ENCODE results near the gene SF3B2.

The SF3B2 gene

DNA sequence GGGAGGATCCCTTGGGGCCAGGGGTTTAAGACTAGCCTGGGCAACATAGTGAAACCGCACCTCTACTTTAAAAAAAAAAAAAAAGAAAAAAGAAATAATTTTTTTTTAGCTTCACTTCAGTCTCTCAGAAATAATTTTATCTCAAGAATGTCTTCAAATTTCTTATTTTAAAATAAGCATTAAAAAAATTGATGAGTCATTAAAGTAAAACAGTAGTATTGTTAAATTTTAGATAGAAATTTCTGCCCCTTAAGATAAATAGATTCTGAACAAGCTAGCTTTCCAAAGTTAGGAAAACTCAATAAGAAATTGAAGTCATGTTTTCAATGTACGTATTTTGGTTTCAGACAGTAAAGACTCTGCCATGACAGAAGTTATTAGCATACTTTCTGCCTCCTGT lies 10.2 kb downstream of the SF3B2 start:
- H4K20me1 ChIP-seq (ENCODE audit: insufficient read depth, low read length): no peaks in the 10 kb centered on the region
- TF ChIP-seq, protein P1, sequence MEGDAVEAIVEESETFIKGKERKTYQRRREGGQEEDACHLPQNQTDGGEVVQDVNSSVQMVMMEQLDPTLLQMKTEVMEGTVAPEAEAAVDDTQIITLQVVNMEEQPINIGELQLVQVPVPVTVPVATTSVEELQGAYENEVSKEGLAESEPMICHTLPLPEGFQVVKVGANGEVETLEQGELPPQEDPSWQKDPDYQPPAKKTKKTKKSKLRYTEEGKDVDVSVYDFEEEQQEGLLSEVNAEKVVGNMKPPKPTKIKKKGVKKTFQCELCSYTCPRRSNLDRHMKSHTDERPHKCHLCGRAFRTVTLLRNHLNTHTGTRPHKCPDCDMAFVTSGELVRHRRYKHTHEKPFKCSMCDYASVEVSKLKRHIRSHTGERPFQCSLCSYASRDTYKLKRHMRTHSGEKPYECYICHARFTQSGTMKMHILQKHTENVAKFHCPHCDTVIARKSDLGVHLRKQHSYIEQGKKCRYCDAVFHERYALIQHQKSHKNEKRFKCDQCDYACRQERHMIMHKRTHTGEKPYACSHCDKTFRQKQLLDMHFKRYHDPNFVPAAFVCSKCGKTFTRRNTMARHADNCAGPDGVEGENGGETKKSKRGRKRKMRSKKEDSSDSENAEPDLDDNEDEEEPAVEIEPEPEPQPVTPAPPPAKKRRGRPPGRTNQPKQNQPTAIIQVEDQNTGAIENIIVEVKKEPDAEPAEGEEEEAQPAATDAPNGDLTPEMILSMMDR (IDR thresholded peaks at IDR 0.05; ENCODE audit: low read depth, low read length): no peak
- TF ChIP-seq EZH2phosphoT487 (IDR thresholded peaks at IDR 0.05; ENCODE audit: low read depth): no peak
- H3K4me2 ChIP-seq (ENCODE audit: low read length): no peak overlapping the region
- H2AFZ ChIP-seq (ENCODE audit: low read depth, low read length): no peak overlapping the region
- peaks cover 9% of the 10 kb centered on the region for H3K4me1 ChIP-seq (ENCODE audit: low read length)
- peaks cover 8% of the 10 kb centered on the region; the same call in 1 of the 2 replicates for H3K79me2 ChIP-seq (ENCODE audit: low read length)
- H3K27ac ChIP-seq (ENCODE audit: low read length): no peak overlapping the region
- H3K36me3 ChIP-seq (replicated peaks; ENCODE audit: low read depth, low read length): peaks cover 91% of the 10 kb centered on the region
- H3K4me3 ChIP-seq (ENCODE audit: low read length): no peak overlapping the region
- no peak overlapping the region for H3K9ac ChIP-seq (ENCODE audit: low read length)
- H3K9me3 ChIP-seq (ENCODE audit: insufficient read depth, low read length): no peaks in the 10 kb centered on the region
- H3K27me3 ChIP-seq (ENCODE audit: low read depth, low read length): no peaks in the 10 kb centered on the region

DNA sequence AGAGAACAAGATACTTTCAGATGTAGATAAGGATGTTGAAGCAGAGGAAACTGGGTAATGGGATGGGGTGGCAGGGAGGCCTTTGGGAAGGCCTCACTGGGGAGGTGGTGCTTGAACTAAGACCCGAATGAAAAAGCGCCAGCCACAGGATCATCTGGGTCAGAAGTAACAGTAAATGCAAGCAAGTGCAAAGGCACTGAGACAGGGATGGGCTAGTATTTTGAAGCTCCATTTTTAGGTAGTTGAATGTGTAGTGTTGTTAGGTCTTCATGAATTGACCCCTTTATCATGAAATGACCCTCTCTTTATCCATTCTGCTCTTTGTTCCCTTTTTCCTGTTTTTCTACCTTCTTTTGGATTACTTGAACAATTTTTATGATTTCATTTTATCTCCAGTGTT lies 11.7 kb downstream of the SF3B2 start:
- Histone ChIP-seq H3K4me3 (ENCODE audit: low read length) (no peak overlapping the region), H3K9ac (ENCODE audit: low read length) (no peak overlapping the region), H4K20me1 (ENCODE audit: insufficient read depth, low read length) (peaks cover 3% of the 10 kb centered on the region; the same call in 1 of the 2 replicates), H3K27ac (ENCODE audit: low read length) (no peak overlapping the region), H2AFZ (ENCODE audit: low read depth, low read length) (no peak overlapping the region), H3K9me3 (ENCODE audit: insufficient read depth, low read length) (no peaks in the 10 kb centered on the region), H3K36me3 (replicated peaks; ENCODE audit: low read depth, low read length) (peaks cover 92% of the 10 kb centered on the region), H3K4me2 (ENCODE audit: low read length) (no peak overlapping the region), H3K27me3 (ENCODE audit: low read depth, low read length) (no peaks in the 10 kb centered on the region), H3K79me2 (ENCODE audit: low read length) (peaks cover 8% of the 10 kb centered on the region; the same call in 1 of the 2 replicates), H3K4me1 (ENCODE audit: low read length) (peaks cover 6% of the 10 kb centered on the region)
- no peak for TF ChIP-seq EZH2phosphoT487 (IDR thresholded peaks at IDR 0.05; ENCODE audit: low read depth)
- TF ChIP-seq, protein P1 (IDR thresholded peaks at IDR 0.05; ENCODE audit: low read depth, low read length): no peak

DNA sequence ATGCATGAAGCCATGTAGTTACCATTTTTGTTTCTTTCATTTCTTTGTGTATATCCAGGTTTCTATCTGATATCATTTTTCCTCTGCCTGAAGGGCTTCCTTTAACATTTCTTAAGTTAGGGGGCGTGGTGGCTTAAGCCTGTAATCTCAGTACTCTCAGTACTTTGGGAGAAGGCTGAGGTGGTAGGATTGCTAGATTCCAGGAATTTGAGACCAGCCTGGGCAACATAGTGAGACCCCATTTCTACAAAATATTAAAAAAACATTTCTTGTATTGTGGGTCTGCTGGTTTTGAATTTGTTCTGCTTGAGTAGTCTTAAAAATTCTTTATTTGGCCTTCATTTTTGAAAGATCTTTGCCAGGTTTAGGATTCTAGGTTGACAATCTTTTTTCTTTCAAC lies 12.4 kb downstream of the SF3B2 start:
- H3K4me3 ChIP-seq (ENCODE audit: low read length): no peak overlapping the region
- H3K9ac ChIP-seq (ENCODE audit: low read length): no peak overlapping the region
- H3K27ac ChIP-seq (ENCODE audit: low read length): no peak overlapping the region
- peaks cover 12% of the 10 kb centered on the region for H3K4me1 ChIP-seq (ENCODE audit: low read length)
- peaks cover 3% of the 10 kb centered on the region; the same call in 1 of the 2 replicates for H4K20me1 ChIP-seq (ENCODE audit: insufficient read depth, low read length)
- H2AFZ ChIP-seq (ENCODE audit: low read depth, low read length): no peak overlapping the region
- TF ChIP-seq EZH2phosphoT487 (IDR thresholded peaks at IDR 0.05; ENCODE audit: low read depth): no peak
- TF ChIP-seq, protein P1 (IDR thresholded peaks at IDR 0.05; ENCODE audit: low read depth, low read length): no peak
- peaks cover 8% of the 10 kb centered on the region; the same call in 1 of the 2 replicates for H3K79me2 ChIP-seq (ENCODE audit: low read length)
- no peaks in the 10 kb centered on the region for H3K9me3 ChIP-seq (ENCODE audit: insufficient read depth, low read length)
- H3K4me2 ChIP-seq (ENCODE audit: low read length): no peak overlapping the region
- H3K36me3 ChIP-seq (replicated peaks; ENCODE audit: low read depth, low read length): peaks cover 89% of the 10 kb centered on the region
- no peaks in the 10 kb centered on the region for H3K27me3 ChIP-seq (ENCODE audit: low read depth, low read length)

DNA sequence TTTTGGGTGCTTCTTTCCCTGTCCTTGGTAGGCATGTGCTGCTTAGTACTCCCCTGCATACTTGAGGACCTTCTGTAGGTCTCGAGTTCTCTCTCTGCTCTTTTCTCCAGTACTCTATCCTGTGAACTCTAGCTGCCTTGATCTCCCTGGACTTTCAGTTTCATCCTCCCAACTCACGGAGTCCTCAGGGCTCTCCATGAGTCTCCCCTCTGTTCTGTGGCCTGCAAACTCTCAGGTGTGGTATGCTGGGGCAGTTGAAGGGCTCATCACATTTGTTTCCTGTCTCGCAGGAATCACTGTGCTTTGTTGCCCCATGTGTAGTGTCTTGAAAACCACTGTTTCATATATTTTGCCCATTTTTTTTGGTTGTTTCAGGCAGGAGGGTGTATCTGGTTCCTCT lies 14.6 kb downstream of the SF3B2 start:
- H3K4me2 ChIP-seq (ENCODE audit: low read length): no peak overlapping the region
- no peaks in the 10 kb centered on the region for H3K9me3 ChIP-seq (ENCODE audit: insufficient read depth, low read length)
- peaks cover 67% of the 10 kb centered on the region for H3K36me3 ChIP-seq (replicated peaks; ENCODE audit: low read depth, low read length)
- H3K79me2 ChIP-seq (ENCODE audit: low read length): peaks cover 8% of the 10 kb centered on the region; the same call in 1 of the 2 replicates
- peaks cover 3% of the 10 kb centered on the region; the same call in 1 of the 2 replicates for H4K20me1 ChIP-seq (ENCODE audit: insufficient read depth, low read length)
- H3K4me1 ChIP-seq (ENCODE audit: low read length): peaks cover 22% of the 10 kb centered on the region
- H3K9ac ChIP-seq (ENCODE audit: low read length): no peak overlapping the region
- TF ChIP-seq, protein P1 (IDR thresholded peaks at IDR 0.05; ENCODE audit: low read depth, low read length): no peak
- TF ChIP-seq EZH2phosphoT487 (IDR thresholded peaks at IDR 0.05; ENCODE audit: low read depth): no peak
- no peak overlapping the region for H2AFZ ChIP-seq (ENCODE audit: low read depth, low read length)
- H3K4me3 ChIP-seq (ENCODE audit: low read length): no peak overlapping the region
- H3K27ac ChIP-seq (ENCODE audit: low read length): no peak overlapping the region
- no peaks in the 10 kb centered on the region for H3K27me3 ChIP-seq (ENCODE audit: low read depth, low read length)
